ENCODE measurements around the gene PPP2R5C. TPM values are rescaled to one million over a fixed set of nuclear protein-coding genes. Genes with fewer than 3 reads are reported as not detected.

Gene PPP2R5C
- total and polyA plus RNA-seq, 9 of the 15 experiments (the other 6 are each of a cell fraction or from before 2014, with no cell fraction given) = 284 to 617 (median 395) TPM

- TF ChIP-seq GTF3C2 (IDR thresholded peaks at IDR 0.05; ENCODE audit: borderline replicate concordance, extremely low read depth, insufficient read length) = no peak
- no peak for TF ChIP-seq GTF2F1 (IDR thresholded peaks at IDR 0.05; ENCODE audit: low read depth, low read length)
- no peak for TF ChIP-seq AFF4 (CRISPR knock-in tag; IDR thresholded peaks at IDR 0.05)
- peak; percentile 63 for TF ChIP-seq SUPT5H (IDR thresholded peaks at IDR 0.05)
- TF ChIP-seq PHF21A (IDR thresholded peaks at IDR 0.05; ENCODE audit: borderline replicate concordance, low read depth) = no peak
- no peak for TF ChIP-seq ZNF695 (CRISPR knock-in tag; IDR thresholded peaks at IDR 0.05)
- no peak for TF ChIP-seq CBX2 (IDR thresholded peaks at IDR 0.05; ENCODE audit: insufficient read depth, low read length, poor library complexity, severe bottlenecking)
- TF ChIP-seq MTF1 (CRISPR knock-in tag; IDR thresholded peaks at IDR 0.05; ENCODE audit: borderline replicate concordance) = no peak
- TF ChIP-seq, protein P1, sequence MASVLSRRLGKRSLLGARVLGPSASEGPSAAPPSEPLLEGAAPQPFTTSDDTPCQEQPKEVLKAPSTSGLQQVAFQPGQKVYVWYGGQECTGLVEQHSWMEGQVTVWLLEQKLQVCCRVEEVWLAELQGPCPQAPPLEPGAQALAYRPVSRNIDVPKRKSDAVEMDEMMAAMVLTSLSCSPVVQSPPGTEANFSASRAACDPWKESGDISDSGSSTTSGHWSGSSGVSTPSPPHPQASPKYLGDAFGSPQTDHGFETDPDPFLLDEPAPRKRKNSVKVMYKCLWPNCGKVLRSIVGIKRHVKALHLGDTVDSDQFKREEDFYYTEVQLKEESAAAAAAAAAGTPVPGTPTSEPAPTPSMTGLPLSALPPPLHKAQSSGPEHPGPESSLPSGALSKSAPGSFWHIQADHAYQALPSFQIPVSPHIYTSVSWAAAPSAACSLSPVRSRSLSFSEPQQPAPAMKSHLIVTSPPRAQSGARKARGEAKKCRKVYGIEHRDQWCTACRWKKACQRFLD (CRISPR knock-in tag; IDR thresholded peaks at IDR 0.05) = no peak
- no peak for TF ChIP-seq POLR2H (tag; IDR thresholded peaks at IDR 0.05; ENCODE audit: low read depth)
- no peak for TF ChIP-seq TAF15 (IDR thresholded peaks at IDR 0.05; ENCODE audit: low read depth, low read length)
- no peak for TF ChIP-seq MBD2 (IDR thresholded peaks at IDR 0.05; ENCODE audit: borderline replicate concordance, low read depth)
- TF ChIP-seq, protein P2, sequence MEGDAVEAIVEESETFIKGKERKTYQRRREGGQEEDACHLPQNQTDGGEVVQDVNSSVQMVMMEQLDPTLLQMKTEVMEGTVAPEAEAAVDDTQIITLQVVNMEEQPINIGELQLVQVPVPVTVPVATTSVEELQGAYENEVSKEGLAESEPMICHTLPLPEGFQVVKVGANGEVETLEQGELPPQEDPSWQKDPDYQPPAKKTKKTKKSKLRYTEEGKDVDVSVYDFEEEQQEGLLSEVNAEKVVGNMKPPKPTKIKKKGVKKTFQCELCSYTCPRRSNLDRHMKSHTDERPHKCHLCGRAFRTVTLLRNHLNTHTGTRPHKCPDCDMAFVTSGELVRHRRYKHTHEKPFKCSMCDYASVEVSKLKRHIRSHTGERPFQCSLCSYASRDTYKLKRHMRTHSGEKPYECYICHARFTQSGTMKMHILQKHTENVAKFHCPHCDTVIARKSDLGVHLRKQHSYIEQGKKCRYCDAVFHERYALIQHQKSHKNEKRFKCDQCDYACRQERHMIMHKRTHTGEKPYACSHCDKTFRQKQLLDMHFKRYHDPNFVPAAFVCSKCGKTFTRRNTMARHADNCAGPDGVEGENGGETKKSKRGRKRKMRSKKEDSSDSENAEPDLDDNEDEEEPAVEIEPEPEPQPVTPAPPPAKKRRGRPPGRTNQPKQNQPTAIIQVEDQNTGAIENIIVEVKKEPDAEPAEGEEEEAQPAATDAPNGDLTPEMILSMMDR (IDR thresholded peaks at IDR 0.05 in 2 of 3, conservative IDR thresholded peaks at IDR 0.05 in 1 of 3; ENCODE audit: insufficient read depth in 2 of 3, low read depth in 1 of 3, low read length in 3 of 3) = no peak
- no peak for TF ChIP-seq ATF1 (CRISPR knock-in tag; IDR thresholded peaks at IDR 0.05)
- no peak for TF ChIP-seq ATF1 (tag; IDR thresholded peaks at IDR 0.05)
Measured at GRCh38 chr14:101715210-101716076, 46.1 kb upstream of the PPP2R5C start (continued).
